HepG2 (cell line): ENCODE results near the gene TRIM34. TPM values are rescaled to one million over a fixed set of nuclear protein-coding genes. Genes with fewer than 3 reads are reported as not detected.

ENCODE experiments used
- ATF3 ChIP-seq: sonication (generic); formaldehyde crosslinking; IDR thresholded peaks from 2 replicates; pipeline ENCODE4 v1.4.0; 2020; ENCODE audit warnings: missing genetic modification reagents
- CHD4 ChIP-seq: fragments of 200-600 bp; sonication (generic); IDR thresholded peaks from 2 replicates; pipeline ENCODE4 v1.7.0; 2017; ENCODE audit warnings: mild to moderate bottlenecking, low read length, borderline replicate concordance
- FLYWCH1 ChIP-seq: sonication (generic); formaldehyde crosslinking; IDR thresholded peaks from 2 replicates; pipeline ENCODE4 v1.8.1; 2023; ENCODE audit warnings: mild to moderate bottlenecking, missing genetic modification reagents
- GPBP1L1 ChIP-seq: sonication (generic); formaldehyde crosslinking; IDR thresholded peaks from 2 replicates; pipeline ENCODE4 v1.5.0; 2020; ENCODE audit warnings: mild to moderate bottlenecking, missing genetic modification reagents
- GTF2F1 ChIP-seq: fragments of 150-350 bp; IDR thresholded peaks from 2 replicates; pipeline ENCODE4 v1.6.1; 2014; ENCODE audit warnings: low read length
- IKZF5 ChIP-seq: IDR thresholded peaks from 2 replicates; pipeline ENCODE4 v1.6.1; 2018; ENCODE audit warnings: missing genetic modification reagents, mild to moderate bottlenecking, missing compliant biosample characterization
- KDM5B ChIP-seq: sonication (generic); formaldehyde crosslinking; IDR thresholded peaks from 2 replicates; pipeline ENCODE4 v1.4.0; 2020; ENCODE audit warnings: missing genetic modification reagents, mild to moderate bottlenecking, borderline replicate concordance
- NFIC ChIP-seq: IDR thresholded peaks from 2 replicates; pipeline ENCODE4 v1.6.1; 2012; ENCODE audit warnings: mild to moderate bottlenecking, low read length, inconsistent platforms
- NONO ChIP-seq, 2 experiments: fragments of 450-650 bp in 1 of 2; sonication (generic) in 1 of 2; formaldehyde crosslinking in 1 of 2; IDR thresholded peaks in 1 of 2; conservative IDR thresholded peaks in 1 of 2; 2 replicates each; pipeline versions ENCODE4 v1.6.1 to v1.8.0; 2017 to 2022; ENCODE audit warnings: mild to moderate bottlenecking in 1 of 2, missing genetic modification reagents in 1 of 2, moderate library complexity in 1 of 2
- NR1H2 ChIP-seq: sonication (generic); formaldehyde crosslinking; IDR thresholded peaks from 2 replicates; pipeline ENCODE4 v1.8.1; 2022; ENCODE audit warnings: low read depth, missing genetic modification reagents, borderline replicate concordance
- PHF21A ChIP-seq: sonication (generic); formaldehyde crosslinking; IDR thresholded peaks from 2 replicates; pipeline ENCODE4 v1.5.0; 2020; ENCODE audit warnings: mild to moderate bottlenecking, missing genetic modification reagents
- PRMT3 ChIP-seq: sonication (generic); formaldehyde crosslinking; IDR thresholded peaks from 2 replicates; pipeline ENCODE4 v1.8.1; 2022; ENCODE audit warnings: low read depth, mild to moderate bottlenecking, moderate library complexity, missing genetic modification reagents, borderline replicate concordance
- REST ChIP-seq, 2 experiments: IDR thresholded peaks; 2 replicates each; pipeline ENCODE4 v1.6.1; 2011 to 2012; ENCODE audit warnings: low read length in 2 of 2, borderline replicate concordance in 1 of 2, low read depth in 1 of 2, mild to moderate bottlenecking in 1 of 2, moderate library complexity in 1 of 2
- U2AF1 ChIP-seq: fragments of 200-400 bp; formaldehyde crosslinking; optimal IDR thresholded peaks from 2 replicates; pipeline ENCODE3; 2017; ENCODE audit warnings: mild to moderate bottlenecking, low read depth, low read length
- ZEB1 ChIP-seq: IDR thresholded peaks from 2 replicates; pipeline ENCODE4 v1.6.1; 2012; ENCODE audit warnings: mild to moderate bottlenecking, low read depth, inconsistent platforms; ENCODE audit not compliant: insufficient replicate concordance
- ZNF160 ChIP-seq: sonication (generic); formaldehyde crosslinking; IDR thresholded peaks from 2 replicates; pipeline ENCODE4 v1.8.0; 2022; ENCODE audit warnings: mild to moderate bottlenecking, inconsistent platforms, missing genetic modification reagents
- ZNF235 ChIP-seq: sonication (generic); formaldehyde crosslinking; IDR thresholded peaks from 2 replicates; pipeline ENCODE4 v1.8.1; 2023; ENCODE audit warnings: mild to moderate bottlenecking, missing genetic modification reagents, borderline replicate concordance
- ZNF251 ChIP-seq: sonication (generic); formaldehyde crosslinking; IDR thresholded peaks from 2 replicates; pipeline ENCODE4 v1.9.0; 2021; ENCODE audit warnings: mild to moderate bottlenecking, missing genetic modification reagents
- ZNF747 ChIP-seq: sonication (generic); formaldehyde crosslinking; IDR thresholded peaks from 2 replicates; pipeline ENCODE4 v1.8.1; 2023; ENCODE audit warnings: missing genetic modification reagents, mild to moderate bottlenecking, borderline replicate concordance
- ZXDC ChIP-seq: sonication (generic); formaldehyde crosslinking; IDR thresholded peaks from 2 replicates; pipeline ENCODE4 v1.5.0; 2020; ENCODE audit warnings: mild to moderate bottlenecking, missing genetic modification reagents
- polyA plus RNA-seq, 8 experiments: library from polyadenylated mRNA; depleted of rRNA in 3 of 8; stranded (reverse) in 7 of 8; unstranded in 1 of 8; fragments of >200 nt; fragmentation: Illumina TruSeq in 4 of 8; extraction: Trizol in 4 of 8; gene quantifications; 2 replicates each; pipeline versions ENCODE4 v1.2.1 to v1.2.3, GENCODE V29; 2011 to 2016; ENCODE audit warnings: low read depth in 4 of 8, missing spikeins in 1 of 8, mixed read lengths in 1 of 8; ENCODE audit not compliant: insufficient read depth in 1 of 8
- total RNA-seq, 5 experiments: library from RNA; depleted of rRNA; stranded (reverse); fragments of >200 nt; fragmentation: Illumina TruSeq; extraction: Trizol; gene quantifications; 2 replicates each; pipeline ENCODE4 v1.2.3, GENCODE V29; 2016; ENCODE audit warnings: low read depth in 1 of 5

The TRIM34 gene
- total and polyA plus RNA-seq, 2 of the 13 experiments (the other 11 are each of a cell fraction or from before 2014, with no cell fraction given): 0.13 to 0.42 TPM

- no peak for TF ChIP-seq REST (IDR thresholded peaks at IDR 0.05; ENCODE audit: borderline replicate concordance in 1 of 2, low read depth in 1 of 2, low read length in 2 of 2)
- TF ChIP-seq ATF3 (CRISPR knock-in tag): no peak
- TF ChIP-seq ZNF251: no peak
- no peak for TF ChIP-seq FLYWCH1 (CRISPR knock-in tag)
- no peak for TF ChIP-seq IKZF5 (CRISPR knock-in tag)
- no peak for TF ChIP-seq GPBP1L1 (CRISPR knock-in tag)
- TF ChIP-seq NR1H2 (CRISPR knock-in tag): no peak
- TF ChIP-seq ZXDC (CRISPR knock-in tag): no peak
- TF ChIP-seq ZNF747 (CRISPR knock-in tag): no peak
- no peak for TF ChIP-seq ZNF160 (CRISPR knock-in tag)
- no peak for TF ChIP-seq ZEB1
- TF ChIP-seq GTF2F1: no peak
- 0 out of 2 replicates have a peak, but pooled peaks have one; percentile 32 for TF ChIP-seq NFIC
- TF ChIP-seq ZNF235 (CRISPR knock-in tag): no peak
- TF ChIP-seq CHD4: no peak
- TF ChIP-seq U2AF1: no peak
- TF ChIP-seq PRMT3 (CRISPR knock-in tag): no peak
- no peak for TF ChIP-seq KDM5B (CRISPR knock-in tag)
- no peak for TF ChIP-seq NONO (IDR thresholded peaks at IDR 0.05)
- no peak for TF ChIP-seq NONO (CRISPR knock-in tag; conservative IDR thresholded peaks at IDR 0.05)
- TF ChIP-seq PHF21A (CRISPR knock-in tag): peak; percentile 83
Observed at GRCh38 chr11:5684646-5685362, 60.0 kb downstream of the TRIM34 start, which contains the start of gene TRIM5 (continued).
